K562 (cell line): ENCODE data around the gene ACTR3. TPM values are rescaled to one million over a fixed set of nuclear protein-coding genes. Genes with fewer than 3 reads are reported as not detected.

ENCODE experiments used
- ARID1B ChIP-seq: fragments of 450-650 bp; IDR thresholded peaks from 2 replicates; pipeline ENCODE4 v1.6.1; 2016; ENCODE audit warnings: antibody characterized with exemption, mild to moderate bottlenecking, inconsistent platforms
- BCL6 ChIP-seq: fragments of 250-450 bp; sonication (Bioruptor Pico); IDR thresholded peaks from 2 replicates; pipeline ENCODE4 v1.4.0; 2020
- ELF4 ChIP-seq: fragments of 450-650 bp; formaldehyde crosslinking; IDR thresholded peaks from 2 replicates; pipeline ENCODE4 v1.4.0; 2022; ENCODE audit warnings: missing genetic modification characterization
- GABPA ChIP-seq: fragments of 200-800 bp; sonication (Bioruptor generic); conservative IDR thresholded peaks from 2 replicates; pipeline ENCODE4 v1.6.1; 2016; ENCODE audit warnings: low read depth, missing genetic modification characterization, missing compliant biosample characterization
- GABPB1 ChIP-seq: sonication (generic); formaldehyde crosslinking; IDR thresholded peaks from 2 replicates; pipeline ENCODE4 v1.8.0; 2022; ENCODE audit warnings: mild to moderate bottlenecking, missing genetic modification reagents
- HNRNPUL1 ChIP-seq: fragments of 200-400 bp; formaldehyde crosslinking; IDR thresholded peaks from 2 replicates; pipeline ENCODE4 v1.6.1; 2017; ENCODE audit warnings: low read length
- KDM5B ChIP-seq: fragments of 200-600 bp; sonication (generic); IDR thresholded peaks from 2 replicates; pipeline ENCODE4 v1.6.1; 2012; ENCODE audit warnings: low read depth, mild to moderate bottlenecking, moderate library complexity, low read length, control low read depth, inconsistent platforms; ENCODE audit not compliant: insufficient replicate concordance
- MAFG ChIP-seq: fragments of 450-650 bp; conservative IDR thresholded peaks from 2 replicates; pipeline ENCODE4 v1.6.1; 2016; ENCODE audit warnings: missing genetic modification characterization, missing compliant biosample characterization
- RAD51 ChIP-seq: fragments of 450-650 bp; IDR thresholded peaks from 2 replicates; pipeline ENCODE4 v1.7.1; 2016; ENCODE audit warnings: low read depth, mild to moderate bottlenecking, borderline replicate concordance
- RFX7 ChIP-seq: fragments of 250-450 bp; sonication (Bioruptor Pico); IDR thresholded peaks from 2 replicates; pipeline ENCODE4 v1.5.1; 2021; ENCODE audit warnings: mild to moderate bottlenecking
- SMARCC2 ChIP-seq: fragments of 450-650 bp; IDR thresholded peaks from 2 replicates; pipeline ENCODE4 v1.6.1; 2017; ENCODE audit warnings: antibody characterized with exemption, moderate library complexity, mild to moderate bottlenecking, low read depth
- SREBF2 ChIP-seq: sonication (generic); formaldehyde crosslinking; IDR thresholded peaks from 2 replicates; pipeline ENCODE4 v1.4.0; 2020; ENCODE audit warnings: mild to moderate bottlenecking, missing genetic modification reagents
- TCF7L2 ChIP-seq: fragments of 150-350 bp; IDR thresholded peaks from 2 replicates; pipeline ENCODE4 v1.6.1; 2016; ENCODE audit warnings: low read depth, mild to moderate bottlenecking, low read length, moderate library complexity
- TGIF2 ChIP-seq: sonication (generic); formaldehyde crosslinking; IDR thresholded peaks from 2 replicates; pipeline ENCODE4 v1.8.1; 2022; ENCODE audit warnings: mild to moderate bottlenecking, missing genetic modification reagents, moderate library complexity
- ZBTB7A ChIP-seq: IDR thresholded peaks from 2 replicates; pipeline ENCODE4 v1.6.1; 2011; ENCODE audit warnings: low read depth, mild to moderate bottlenecking, low read length, moderate library complexity, borderline replicate concordance; ENCODE audit not compliant: control insufficient read depth
- ZC3H11A ChIP-seq: IDR thresholded peaks from 2 replicates; pipeline ENCODE4 v1.6.1; 2012; ENCODE audit warnings: low read depth, low read length, improper control_type of control experiment
- ZNF24 ChIP-seq: fragments of 450-650 bp; IDR thresholded peaks from 2 replicates; pipeline ENCODE4 v1.6.1; 2016
- ZNF445 ChIP-seq: fragments of 250-450 bp; sonication (Bioruptor Pico); IDR thresholded peaks from 2 replicates; pipeline ENCODE4 v1.4.0; 2020; ENCODE audit warnings: low read depth, mild to moderate bottlenecking, moderate library complexity
- ZNF77 ChIP-seq: fragments of 250-450 bp; sonication (Bioruptor Pico); IDR thresholded peaks from 2 replicates; pipeline ENCODE4 v1.5.0; 2020
- polyA plus RNA-seq, 8 experiments: library from polyadenylated mRNA; depleted of rRNA in 4 of 8; stranded (reverse) in 5 of 8; unstranded in 3 of 8; fragments of >200 nt; fragmentation: Nextera tagmentation in 2 of 8; fragmentation: Illumina TruSeq in 1 of 8; extraction: Ambion mirVana in 2 of 8; extraction: Trizol in 1 of 8; gene quantifications; 2 replicates each; pipeline versions ENCODE4 v1.2.1 to v1.2.3, GENCODE V29; 2011 to 2014; ENCODE audit warnings: inconsistent platforms in 1 of 8, missing spikeins in 1 of 8
- total RNA-seq, 7 experiments: library from RNA; depleted of rRNA in 6 of 7; stranded (reverse); fragments of >200 nt in 6 of 7; fragmentation: Illumina TruSeq in 2 of 7; extraction: Trizol in 2 of 7; gene quantifications; 2 replicates each; pipeline versions ENCODE4 v1.2.1 to v1.2.3, GENCODE V29; 2011 to 2021; ENCODE audit warnings: low replicate concordance in 1 of 7
- TF ChIP-seq, protein P1 (sequence below), 2 experiments: fragments of 150-350 bp in 1 of 2; IDR thresholded peaks; 2 replicates each; pipeline ENCODE4 v1.6.1; 2012 to 2016; ENCODE audit warnings: low read depth in 2 of 2, low read length in 2 of 2, mild to moderate bottlenecking in 1 of 2, moderate library complexity in 1 of 2
- TF ChIP-seq, protein P2 (sequence below), 2 experiments: fragments of 450-650 bp in 1 of 2; sonication (generic) in 1 of 2; formaldehyde crosslinking in 1 of 2; IDR thresholded peaks in 1 of 2; conservative IDR thresholded peaks in 1 of 2; 2 replicates each; pipeline versions ENCODE4 v1.6.1 to v1.8.1; 2016 to 2023; ENCODE audit warnings: mild to moderate bottlenecking in 2 of 2, moderate library complexity in 2 of 2, inconsistent platforms in 1 of 2, missing genetic modification reagents in 1 of 2
- TF ChIP-seq, protein P3 (sequence below): fragments of 450-650 bp; formaldehyde crosslinking; IDR thresholded peaks from 2 replicates; pipeline ENCODE4 v1.4.0; 2022; ENCODE audit warnings: missing genetic modification characterization
- TF ChIP-seq, protein P4 (sequence below): sonication (generic); formaldehyde crosslinking; IDR thresholded peaks from 2 replicates; pipeline ENCODE4 v1.8.0; 2022; ENCODE audit warnings: mild to moderate bottlenecking, low read depth, missing genetic modification reagents

ACTR3 gene
- total and polyA plus RNA-seq, 9 of the 15 experiments (the other 6 are each of a cell fraction or from before 2014, with no cell fraction given): 49.0 to 354 (median 249) TPM

DNA sequence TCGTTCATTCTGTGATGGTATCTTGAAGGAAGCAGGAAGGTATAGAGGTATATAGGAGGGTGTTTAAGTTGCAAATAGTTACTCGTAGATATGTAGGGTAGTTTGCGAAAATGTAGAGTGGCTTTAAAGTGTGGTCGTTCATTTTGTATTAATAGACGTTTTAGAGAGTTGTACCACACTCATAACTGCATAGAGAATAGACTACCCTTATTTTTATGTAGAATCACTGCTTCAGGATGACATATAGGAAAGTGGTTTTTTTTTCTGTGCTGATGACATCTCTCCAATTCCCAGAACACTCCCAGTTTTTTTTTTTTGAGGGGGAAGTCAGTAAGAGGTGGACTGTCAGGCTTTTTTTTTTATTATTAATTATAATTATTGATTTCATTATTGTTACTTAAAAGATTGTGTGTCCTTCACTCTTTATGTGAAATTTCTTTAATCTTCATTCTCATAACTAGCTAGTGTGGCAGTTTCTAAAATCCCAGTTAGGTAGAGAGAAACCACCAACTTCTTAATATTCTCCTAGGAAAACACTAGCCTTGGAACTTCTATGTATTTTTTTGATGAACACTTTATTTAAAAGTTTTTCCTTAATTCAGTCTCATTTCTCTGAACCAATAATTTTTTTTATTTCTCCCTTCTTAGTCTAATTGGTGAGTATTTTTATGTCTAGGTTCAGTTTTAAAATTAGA is 1.5 kb downstream of the ACTR3 start (continued):
- TF ChIP-seq, protein P1, sequence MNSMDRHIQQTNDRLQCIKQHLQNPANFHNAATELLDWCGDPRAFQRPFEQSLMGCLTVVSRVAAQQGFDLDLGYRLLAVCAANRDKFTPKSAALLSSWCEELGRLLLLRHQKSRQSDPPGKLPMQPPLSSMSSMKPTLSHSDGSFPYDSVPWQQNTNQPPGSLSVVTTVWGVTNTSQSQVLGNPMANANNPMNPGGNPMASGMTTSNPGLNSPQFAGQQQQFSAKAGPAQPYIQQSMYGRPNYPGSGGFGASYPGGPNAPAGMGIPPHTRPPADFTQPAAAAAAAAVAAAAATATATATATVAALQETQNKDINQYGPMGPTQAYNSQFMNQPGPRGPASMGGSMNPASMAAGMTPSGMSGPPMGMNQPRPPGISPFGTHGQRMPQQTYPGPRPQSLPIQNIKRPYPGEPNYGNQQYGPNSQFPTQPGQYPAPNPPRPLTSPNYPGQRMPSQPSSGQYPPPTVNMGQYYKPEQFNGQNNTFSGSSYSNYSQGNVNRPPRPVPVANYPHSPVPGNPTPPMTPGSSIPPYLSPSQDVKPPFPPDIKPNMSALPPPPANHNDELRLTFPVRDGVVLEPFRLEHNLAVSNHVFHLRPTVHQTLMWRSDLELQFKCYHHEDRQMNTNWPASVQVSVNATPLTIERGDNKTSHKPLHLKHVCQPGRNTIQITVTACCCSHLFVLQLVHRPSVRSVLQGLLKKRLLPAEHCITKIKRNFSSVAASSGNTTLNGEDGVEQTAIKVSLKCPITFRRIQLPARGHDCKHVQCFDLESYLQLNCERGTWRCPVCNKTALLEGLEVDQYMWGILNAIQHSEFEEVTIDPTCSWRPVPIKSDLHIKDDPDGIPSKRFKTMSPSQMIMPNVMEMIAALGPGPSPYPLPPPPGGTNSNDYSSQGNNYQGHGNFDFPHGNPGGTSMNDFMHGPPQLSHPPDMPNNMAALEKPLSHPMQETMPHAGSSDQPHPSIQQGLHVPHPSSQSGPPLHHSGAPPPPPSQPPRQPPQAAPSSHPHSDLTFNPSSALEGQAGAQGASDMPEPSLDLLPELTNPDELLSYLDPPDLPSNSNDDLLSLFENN (IDR thresholded peaks at IDR 0.05; ENCODE audit: low read depth in 2 of 2, low read length in 2 of 2): no peak
- TF ChIP-seq ELF4 (CRISPR knock-in tag) (no peak), GABPB1 (CRISPR knock-in tag) (no peak), ZC3H11A (no peak), ZNF445 (no peak), ZNF77 (CRISPR knock-in tag) (no peak), BCL6 (CRISPR knock-in tag) (no peak), SREBF2 (CRISPR knock-in tag) (no peak), KDM5B (no peak), HNRNPUL1 (no peak), ZNF24 (peak; percentile 55), SMARCC2 (no peak), RAD51 (no peak), GABPA (no peak; the same call in 1 of the 2 replicates), MAFG (tag) (no peak), ARID1B (no peak), TCF7L2 (no peak), RFX7 (CRISPR knock-in tag) (no peak), TGIF2 (CRISPR knock-in tag) (no peak), ZBTB7A (no peak)
- TF ChIP-seq, protein P2, sequence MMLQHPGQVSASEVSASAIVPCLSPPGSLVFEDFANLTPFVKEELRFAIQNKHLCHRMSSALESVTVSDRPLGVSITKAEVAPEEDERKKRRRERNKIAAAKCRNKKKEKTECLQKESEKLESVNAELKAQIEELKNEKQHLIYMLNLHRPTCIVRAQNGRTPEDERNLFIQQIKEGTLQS (IDR thresholded peaks at IDR 0.05): peak; percentile 49
- TF ChIP-seq, protein P2 (CRISPR knock-in tag; conservative IDR thresholded peaks at IDR 0.05): no peak
- TF ChIP-seq, protein P3, sequence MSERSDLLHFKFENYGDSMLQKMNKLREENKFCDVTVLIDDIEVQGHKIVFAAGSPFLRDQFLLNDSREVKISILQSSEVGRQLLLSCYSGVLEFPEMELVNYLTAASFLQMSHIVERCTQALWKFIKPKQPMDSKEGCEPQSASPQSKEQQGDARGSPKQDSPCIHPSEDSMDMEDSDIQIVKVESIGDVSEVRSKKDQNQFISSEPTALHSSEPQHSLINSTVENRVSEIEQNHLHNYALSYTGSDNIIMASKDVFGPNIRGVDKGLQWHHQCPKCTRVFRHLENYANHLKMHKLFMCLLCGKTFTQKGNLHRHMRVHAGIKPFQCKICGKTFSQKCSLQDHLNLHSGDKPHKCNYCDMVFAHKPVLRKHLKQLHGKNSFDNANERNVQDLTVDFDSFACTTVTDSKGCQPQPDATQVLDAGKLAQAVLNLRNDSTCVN (CRISPR knock-in tag): no peak
- TF ChIP-seq, protein P4, sequence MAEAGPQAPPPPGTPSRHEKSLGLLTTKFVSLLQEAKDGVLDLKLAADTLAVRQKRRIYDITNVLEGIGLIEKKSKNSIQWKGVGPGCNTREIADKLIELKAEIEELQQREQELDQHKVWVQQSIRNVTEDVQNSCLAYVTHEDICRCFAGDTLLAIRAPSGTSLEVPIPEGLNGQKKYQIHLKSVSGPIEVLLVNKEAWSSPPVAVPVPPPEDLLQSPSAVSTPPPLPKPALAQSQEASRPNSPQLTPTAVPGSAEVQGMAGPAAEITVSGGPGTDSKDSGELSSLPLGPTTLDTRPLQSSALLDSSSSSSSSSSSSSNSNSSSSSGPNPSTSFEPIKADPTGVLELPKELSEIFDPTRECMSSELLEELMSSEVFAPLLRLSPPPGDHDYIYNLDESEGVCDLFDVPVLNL (CRISPR knock-in tag): no peak
